AG04450 (cell line): Measurements from ENCODE around the gene AFF3. TPM values are rescaled to one million over a fixed set of nuclear protein-coding genes. Genes with fewer than 3 reads are reported as not detected.

Experiments used
- CTCF ChIA-PET: fragments of 300-600, 350-600 bp; formaldehyde crosslinking; extraction: SDS; loops from one replicate; lab custom pipeline; 2022; ENCODE audit warnings: antibody characterized with exemption, inconsistent platforms; lab: Charles Lee
- POLR2A ChIA-PET: fragments of 350-600 bp; formaldehyde crosslinking; extraction: SDS; loops from one replicate; lab custom pipeline; 2021; ENCODE audit warnings: antibody characterized with exemption, inconsistent platforms; lab: Yijun Ruan, JAX
- DNase-seq: peaks from one replicate; pipeline ENCODE4 v3.0.0-alpha.2; 2011; ENCODE audit warnings: low read depth, low spot score
- H3K27ac ChIP-seq: one replicate; pipeline ENCODE4 v1.5.1; 2012; ENCODE audit warnings: low read depth, low read length, control low read depth
- H3K27me3 ChIP-seq: one replicate; pipeline ENCODE4 v1.6.0; 2012; ENCODE audit warnings: low read length; ENCODE audit not compliant: control insufficient read depth, insufficient read depth
- H3K4me3 ChIP-seq: 2 replicates; pipeline ENCODE4 v1.5.1; 2011; ENCODE audit warnings: mild to moderate bottlenecking, low read depth, low read length, control low read depth
- H3K9me3 ChIP-seq: 2 replicates; pipeline ENCODE4 v1.5.1; 2012; ENCODE audit warnings: low read length; ENCODE audit not compliant: control insufficient read depth, insufficient read depth
- CTCF ChIP-seq: IDR thresholded peaks from 2 replicates; pipeline ENCODE4 v1.5.1; 2011; ENCODE audit warnings: low read depth, low read length, control low read depth, inconsistent platforms
- polyA plus RNA-seq: library from polyadenylated mRNA; depleted of rRNA; stranded (reverse); fragments of >200 nt; gene quantifications from 2 replicates; pipeline ENCODE4 v1.2.3, GENCODE V29; 2011

AFF3 gene
- polyA plus RNA-seq, 1 experiment, result 17.9 TPM

- DNase-seq, result no peak
- ChIA-PET POLR2A (interaction anchor here (0.6 kb wide), 1 partner anchor 114 kb away, joined by 4 read pairs; no protein-coding TSS in a partner anchor), CTCF (no interaction called here)
- no peaks in the 10 kb centered on the region for H3K27me3 ChIP-seq
- TF ChIP-seq CTCF, result no peak
- H3K9me3 ChIP-seq, result no peaks in the 10 kb centered on the region
- no peak overlapping the region for H3K4me3 ChIP-seq
- H3K27ac ChIP-seq, result no peak overlapping the region
Observed at GRCh38 chr2:99867770-99868169, 274.6 kb downstream of the AFF3 start.

- H3K27ac ChIP-seq, result no peak overlapping the region
- POLR2A ChIA-PET, result no interaction called here
- TF ChIP-seq CTCF, result no peak
- no peak for DNase-seq
- no peaks in the 10 kb centered on the region for H3K27me3 ChIP-seq
- no peaks in the 10 kb centered on the region for H3K9me3 ChIP-seq
- CTCF ChIA-PET, result interaction anchor here (0.6 to 1.0 kb wide), 2 partner anchors 191 to 397 kb away, joined by 3 read pairs; no protein-coding TSS in a partner anchor
- H3K4me3 ChIP-seq, result no peak overlapping the region
Observed at GRCh38 chr2:99865818-99866676, 276.3 kb downstream of the AFF3 start.

GRCh38 chr2:99864561-99865553, 277.5 kb downstream of the AFF3 start:
- no peak for DNase-seq
- peak overlapping the region; percentile 22 for H3K27ac ChIP-seq

GRCh38 chr2:99863903-99864270, 278.5 kb downstream of the AFF3 start:
- Histone ChIP-seq H3K4me3 (no peak overlapping the region), H3K27ac (no peak overlapping the region), H3K27me3 (no peaks in the 10 kb centered on the region), H3K9me3 (no peaks in the 10 kb centered on the region)
- ChIA-PET POLR2A (no interaction called here), CTCF (no interaction called here)
- no peak for DNase-seq
- no peak for TF ChIP-seq CTCF

More at GRCh38 chr2:99864561-99865553, 277.5 kb downstream of the AFF3 start:
- no peaks in the 10 kb centered on the region for H3K9me3 ChIP-seq
- ChIA-PET CTCF (interaction anchor here (1.0 kb wide), 1 partner anchor 192 kb away, joined by 3 read pairs; no protein-coding TSS in a partner anchor), POLR2A (interaction anchor here (0.9 kb wide), 1 partner anchor 15 kb away, joined by 3 read pairs; no protein-coding TSS in a partner anchor)
- no peak for TF ChIP-seq CTCF
- H3K4me3 ChIP-seq, result no peak overlapping the region
- no peaks in the 10 kb centered on the region for H3K27me3 ChIP-seq
